HG02970 (cell line): ENCODE measurements around the gene FHL3.

Experiments used
- ATAC-seq: cut with Tn5 transposase; IDR thresholded peaks from one replicate; pipeline ENCODE4 v1.9.1; 2021; ENCODE audit warnings: mild to moderate bottlenecking, moderate library complexity, moderate number of reproducible peaks; ENCODE audit not compliant: unreplicated experiment, low FRiP score

The FHL3 gene

DNA sequence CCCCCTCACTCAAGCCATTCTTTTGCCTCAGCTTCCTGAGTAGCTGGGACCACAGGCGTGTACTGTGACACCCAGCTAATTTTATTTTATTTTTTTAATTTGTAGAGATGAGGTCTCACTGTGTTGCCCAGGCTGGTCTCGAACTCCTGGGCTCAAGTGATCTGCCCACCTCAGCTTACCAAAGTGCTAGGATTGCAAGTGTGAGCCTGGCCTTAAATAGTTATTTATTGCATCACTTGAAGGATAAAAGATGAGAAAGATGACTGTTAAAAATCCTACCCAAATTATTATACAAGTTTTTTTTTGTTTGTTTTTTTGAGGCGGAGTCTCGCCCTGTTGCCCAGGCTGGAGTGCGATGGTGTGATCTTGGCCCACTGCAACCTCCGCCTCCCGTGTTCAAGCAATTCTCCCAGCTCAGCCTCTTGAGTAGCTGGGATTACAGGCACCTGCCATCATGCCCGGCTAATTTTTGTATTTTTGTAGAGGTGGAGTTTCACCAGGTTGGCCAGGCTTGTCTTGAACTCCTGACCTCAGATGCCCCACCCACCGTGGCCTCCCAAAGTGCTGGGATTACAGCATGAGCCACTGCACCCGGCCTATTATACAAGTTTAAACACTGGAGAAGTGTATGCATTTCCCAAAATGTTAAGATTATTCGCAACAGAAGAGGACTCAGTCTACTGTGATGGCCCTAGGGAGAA, 9.6 kb upstream of the FHL3 start:
- ATAC-seq, result no peak

DNA sequence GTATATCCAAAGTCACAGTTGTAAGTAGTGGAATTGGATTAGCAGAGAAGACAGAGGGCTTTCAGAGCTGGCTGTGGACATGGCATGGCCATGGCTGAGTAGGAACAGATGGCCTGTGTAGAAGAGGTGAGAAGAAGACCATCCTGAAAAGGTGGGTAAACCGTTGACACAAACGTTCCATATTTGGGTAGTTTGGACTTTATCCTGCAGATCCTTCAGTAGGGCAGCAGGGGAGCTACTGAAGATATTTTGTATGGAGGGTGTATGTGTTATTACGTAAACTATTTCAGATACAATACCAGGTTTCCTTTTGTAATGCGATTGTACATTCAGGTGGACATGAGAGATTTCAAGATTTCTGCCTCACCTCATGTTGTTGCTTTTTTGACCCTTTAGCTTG, 8.9 kb upstream of the FHL3 start:
- ATAC-seq, result no peak

DNA sequence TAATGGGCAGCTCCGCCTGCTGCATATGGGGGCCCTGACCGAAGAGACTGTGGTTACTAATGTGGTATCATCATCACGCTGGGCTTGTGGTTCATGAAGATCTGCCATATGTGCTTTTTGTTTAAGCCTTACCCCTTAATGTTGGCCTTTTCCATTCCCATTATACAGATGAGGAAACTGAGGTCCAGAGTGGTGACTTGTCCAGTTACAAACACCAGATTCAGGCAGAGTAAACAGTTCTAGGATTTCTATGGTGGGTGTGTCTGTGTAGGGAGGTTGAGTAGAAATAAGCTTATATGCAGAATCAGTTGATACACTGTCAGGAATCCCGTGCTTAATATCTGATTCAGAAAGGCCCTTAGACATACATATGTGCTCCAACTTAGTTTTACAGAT, 7.9 kb upstream of the FHL3 start:
- no peak for ATAC-seq

DNA sequence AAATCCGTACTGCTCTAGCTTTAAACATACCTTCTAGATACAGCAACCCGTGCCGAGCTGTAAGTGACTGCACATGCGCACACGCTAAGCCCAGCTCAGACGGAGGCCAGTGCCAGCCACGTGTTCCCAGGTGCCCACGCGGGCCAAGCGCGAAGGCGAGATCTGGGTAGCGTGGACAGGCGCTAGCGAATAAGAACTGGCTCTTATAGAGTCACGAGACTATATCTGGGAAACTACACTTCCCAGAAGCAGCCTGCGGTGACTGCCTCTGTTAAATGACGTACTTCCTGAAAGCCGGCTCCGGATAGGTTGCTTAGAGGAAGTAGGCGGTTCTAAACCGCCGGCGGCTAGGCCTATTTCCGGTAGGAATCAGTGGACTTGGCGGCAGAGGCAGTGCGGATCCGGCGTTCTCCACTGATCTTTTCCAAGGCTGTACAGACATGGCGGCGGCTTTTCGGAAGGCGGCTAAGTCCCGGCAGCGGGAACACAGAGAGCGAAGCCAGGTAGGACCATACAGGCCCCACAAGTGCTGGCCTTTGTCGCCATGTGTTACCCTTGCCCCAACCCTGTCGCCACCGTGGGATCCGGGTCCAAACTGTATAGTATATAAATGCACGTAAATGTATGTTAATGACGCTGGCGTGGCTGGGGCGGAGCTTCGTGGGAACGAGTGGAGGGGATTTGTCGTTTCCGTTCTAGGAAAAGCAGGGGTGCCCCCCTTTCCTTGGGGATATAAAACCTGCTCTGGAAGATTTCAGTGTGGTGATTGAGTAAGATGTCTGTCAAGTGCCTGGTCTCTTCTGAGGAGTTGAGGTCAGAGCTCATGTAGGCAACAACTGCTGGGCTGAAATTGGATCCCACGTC, 7.3 kb upstream of the FHL3 start, which contains the start of gene UTP11:
TSS of gene UTP11 (plus strand) at position 372 of the 864 bp plus-strand sequence. CDS start at position 441, 69 bp downstream.
- peak; percentile 94 for ATAC-seq

DNA sequence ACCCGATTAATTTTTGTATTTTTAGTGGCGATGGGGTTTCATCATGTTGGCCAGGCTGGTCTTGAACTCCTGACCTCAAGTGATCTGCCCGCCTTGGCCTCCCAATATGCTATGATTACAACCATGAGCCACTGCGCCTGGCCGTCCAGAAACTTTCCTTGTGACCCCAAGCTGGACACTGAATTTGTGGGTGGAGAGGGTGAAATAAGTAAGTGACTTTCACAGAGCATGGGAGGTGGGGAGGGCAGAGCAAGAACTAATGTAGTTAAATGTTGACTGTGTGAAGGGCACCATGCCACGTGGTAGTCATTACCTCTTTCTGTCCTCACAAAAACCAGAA, 4.5 kb upstream of the FHL3 start:
- ATAC-seq, result no peak

DNA sequence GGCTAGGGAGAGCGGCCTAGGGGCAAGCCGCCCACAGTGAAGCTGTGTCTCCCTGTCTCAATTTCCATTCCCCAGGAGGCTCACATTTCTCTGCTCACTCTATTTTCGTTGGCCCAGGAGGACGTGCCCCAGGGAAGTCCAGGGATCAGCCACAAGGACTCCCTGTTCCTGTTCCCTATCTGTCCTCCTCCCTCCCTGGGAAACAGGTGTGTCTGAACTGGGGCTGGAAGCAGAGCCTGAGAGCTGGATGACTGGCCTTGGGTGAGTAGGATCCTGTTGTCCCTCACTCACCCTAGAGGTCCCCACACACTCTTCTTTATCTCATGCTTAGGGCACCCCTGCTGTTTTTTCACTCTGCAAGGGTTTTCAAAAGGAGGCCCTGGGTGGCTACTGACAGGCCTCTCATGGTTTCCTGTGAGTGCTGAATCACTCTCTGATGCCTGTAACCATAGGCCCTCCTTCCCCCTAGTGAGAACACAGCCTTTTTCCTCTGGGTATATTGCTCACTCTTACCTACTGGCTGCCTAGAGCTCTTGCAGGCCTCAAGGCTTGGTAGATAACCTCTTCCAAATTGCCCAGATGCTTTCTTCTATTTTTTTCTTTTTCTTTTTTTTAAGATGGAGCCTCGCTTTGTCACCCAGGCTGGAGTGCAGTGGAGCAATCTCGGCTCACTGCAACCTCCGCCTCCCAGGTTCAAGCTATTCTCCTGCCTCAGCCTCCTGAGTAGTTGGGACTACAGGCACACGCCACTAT, 4.0 kb upstream of the FHL3 start:
- no peak for ATAC-seq

DNA sequence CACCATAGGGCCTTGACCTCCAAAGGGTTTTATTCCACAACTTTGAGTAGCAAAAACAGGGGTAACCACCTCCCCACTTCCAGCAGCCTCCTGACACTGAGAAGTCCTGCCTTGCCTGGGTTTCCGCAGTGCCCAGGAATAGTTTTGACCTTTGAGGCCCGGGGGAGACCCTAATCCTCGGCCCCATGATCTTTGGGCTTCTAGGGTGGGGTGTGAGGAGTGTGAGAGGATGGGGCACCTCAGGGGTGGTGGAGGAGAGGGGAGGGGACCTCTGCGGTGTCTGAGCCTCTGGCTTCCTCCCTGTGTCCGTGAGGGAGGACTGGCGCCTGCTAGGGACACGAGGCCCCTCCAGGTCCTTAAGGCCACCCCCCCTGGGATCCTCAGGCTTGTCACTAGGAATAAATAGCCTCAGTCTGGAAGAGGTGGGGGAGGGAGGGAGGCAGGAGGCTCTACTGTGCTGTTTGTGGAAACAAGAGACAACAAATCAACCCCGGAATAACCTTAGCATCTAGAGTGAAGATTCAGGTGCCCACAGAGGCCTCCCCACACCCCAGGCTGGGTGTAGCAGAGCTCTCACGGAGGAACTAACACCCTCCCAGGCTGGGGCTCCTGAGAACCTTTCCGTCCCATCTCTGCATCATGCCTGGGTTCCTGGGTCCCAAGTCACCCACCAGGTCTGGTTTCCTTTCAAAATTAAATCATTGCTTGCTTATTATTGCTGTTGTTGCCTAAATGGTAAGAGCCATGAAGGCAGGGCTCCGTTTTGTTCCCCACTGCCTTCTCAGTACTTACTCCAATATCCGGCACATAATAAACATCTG, 904 bp upstream of the FHL3 start:
- no peak for ATAC-seq

DNA sequence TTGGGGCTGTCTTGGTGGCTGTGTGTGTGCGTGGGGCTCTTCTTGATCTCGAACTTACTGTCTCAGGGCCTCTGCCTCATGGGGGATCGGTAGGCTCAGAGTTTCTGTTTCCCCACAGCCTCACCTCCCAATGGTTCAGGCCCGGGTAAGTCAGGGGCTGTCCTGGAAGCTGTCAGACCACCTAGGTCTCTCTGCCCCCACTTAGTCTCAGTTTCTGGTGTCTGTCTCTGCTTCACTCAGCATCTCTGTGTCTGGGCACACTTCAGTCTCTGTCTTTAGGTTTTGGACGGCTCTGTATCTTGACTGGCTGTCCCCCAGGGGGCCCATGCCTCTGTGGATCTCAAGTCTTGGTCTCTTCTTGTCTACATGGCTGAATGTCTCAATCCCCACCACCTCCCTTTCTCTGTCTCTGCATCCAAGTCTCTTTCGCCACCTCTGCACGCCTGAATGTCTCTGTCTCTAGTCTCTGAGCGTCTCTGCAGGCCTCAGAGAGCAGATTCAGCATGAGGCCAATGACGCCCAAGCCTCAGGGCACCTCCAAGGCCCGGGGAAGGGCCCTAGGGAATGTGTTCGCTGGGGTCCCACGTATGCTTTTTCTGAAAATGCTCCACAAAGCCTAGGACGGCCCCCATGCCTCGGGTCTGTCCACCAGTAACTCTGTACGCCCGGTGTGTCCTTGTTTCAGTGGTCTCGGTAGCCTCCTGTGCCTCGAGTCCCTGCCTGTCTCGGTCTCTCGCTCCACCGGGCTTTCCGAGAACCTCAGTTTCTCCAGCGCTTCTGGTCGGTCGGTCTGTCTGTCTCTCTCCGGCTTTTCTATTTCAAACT, 818 bp downstream of the FHL3 start:
- no peak for ATAC-seq

DNA sequence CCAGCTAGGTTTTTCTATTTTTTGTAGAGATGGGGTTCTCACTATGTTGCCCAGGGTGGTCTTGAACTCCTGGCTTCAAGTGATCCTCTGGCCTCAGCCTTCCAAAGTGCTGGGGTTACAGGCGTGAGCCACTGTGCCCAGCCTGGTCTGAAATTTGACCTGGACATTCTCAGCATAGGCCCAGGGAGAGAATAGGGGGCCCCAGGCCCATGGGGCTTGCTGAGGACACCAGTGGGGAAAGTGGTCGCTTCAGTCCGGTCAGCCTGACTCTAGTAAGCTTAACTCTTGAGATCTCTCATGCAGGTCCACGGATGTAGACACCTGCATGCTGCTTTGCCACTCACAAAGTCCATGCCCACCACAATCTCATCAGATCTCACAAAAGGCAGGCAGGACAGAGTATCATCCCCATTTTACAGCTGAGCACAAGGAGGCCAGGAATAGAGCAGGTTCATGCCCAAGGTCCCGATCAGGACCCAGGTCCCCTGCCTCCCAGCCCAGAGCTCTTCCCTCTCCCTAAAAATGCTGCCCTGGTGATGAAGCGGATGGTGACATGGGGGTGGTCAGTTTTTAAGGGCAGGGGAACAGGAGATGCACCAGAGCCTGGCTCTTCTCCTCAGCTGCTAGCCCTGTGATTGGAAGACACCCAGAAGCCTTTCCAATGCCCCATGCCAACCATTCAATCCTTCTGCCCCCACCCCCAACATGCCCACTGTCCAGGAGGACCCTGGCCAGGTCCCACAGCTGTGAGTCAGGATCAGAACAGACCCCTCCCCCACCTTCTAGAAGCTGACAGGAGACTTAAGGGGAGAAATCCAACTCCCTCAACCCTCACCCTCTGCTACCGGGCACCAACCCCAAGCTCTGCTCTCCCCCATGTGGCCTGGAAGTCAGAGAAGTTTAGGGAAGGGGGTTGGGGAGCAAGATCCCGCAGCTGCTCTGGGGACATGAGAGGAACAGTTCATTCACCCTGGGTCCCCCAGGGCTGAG, 1.8 kb downstream of the FHL3 start:
- ATAC-seq, result no peak

DNA sequence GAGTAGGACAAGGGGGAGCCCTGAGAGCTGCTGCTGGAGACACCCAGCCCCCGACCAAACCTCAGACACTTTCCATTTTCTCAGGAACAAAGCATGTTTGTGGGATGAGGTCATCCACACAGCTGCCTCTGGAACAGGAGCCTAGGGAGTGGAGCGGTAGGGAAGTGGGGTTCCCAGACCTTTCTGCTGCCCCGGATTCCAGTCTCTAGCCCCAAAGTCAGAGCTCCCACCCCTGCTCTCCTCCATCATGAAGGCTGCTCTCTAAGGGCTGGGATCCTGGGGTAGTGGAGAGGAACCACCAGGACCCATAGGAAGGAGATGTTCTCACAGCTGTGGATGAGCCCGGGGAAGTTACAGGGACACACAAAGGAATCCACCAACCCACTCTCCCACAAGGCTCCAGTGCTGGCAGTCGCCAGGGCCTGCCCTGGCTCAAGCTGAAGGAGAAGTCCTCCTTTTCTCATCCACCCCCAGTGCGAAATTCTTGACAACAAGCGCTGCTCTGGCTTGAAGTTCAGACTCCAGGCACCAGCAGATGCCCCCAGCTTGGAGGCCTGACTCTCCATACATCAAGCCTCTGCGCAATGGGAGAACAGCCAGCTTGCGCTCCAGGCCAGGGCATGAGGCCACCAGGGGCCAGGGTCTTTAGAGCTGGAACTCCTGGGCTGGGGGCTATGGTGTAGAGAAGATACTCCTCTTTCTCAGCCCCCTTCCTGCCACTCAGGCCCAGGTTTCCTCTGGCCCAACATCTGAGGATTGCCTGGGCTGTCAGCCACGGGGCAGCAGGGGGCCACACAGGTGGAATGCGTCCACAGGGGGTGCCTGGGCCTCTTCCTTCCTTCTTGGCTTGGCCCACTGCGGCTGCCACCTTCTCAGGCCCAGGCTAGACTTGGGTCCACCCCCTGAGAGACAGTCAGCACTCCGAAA, 4.5 kb downstream of the FHL3 start:
- ATAC-seq, result no peak

DNA sequence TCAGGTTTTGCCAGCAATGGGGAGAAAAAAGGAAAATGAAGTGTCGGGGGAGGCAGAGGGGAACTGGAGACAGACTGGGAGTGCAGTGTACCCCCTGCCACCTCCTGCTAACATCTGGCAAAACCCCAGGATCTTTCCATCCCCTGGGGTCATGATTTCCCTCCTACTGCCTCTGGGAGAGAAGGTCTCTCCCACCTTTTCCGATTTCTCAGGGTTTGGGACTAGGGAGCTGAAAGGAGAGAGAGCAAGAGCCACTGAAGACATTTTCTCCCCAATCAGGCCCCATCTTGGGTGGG, 5.1 kb downstream of the FHL3 start:
- ATAC-seq, result no peak

DNA sequence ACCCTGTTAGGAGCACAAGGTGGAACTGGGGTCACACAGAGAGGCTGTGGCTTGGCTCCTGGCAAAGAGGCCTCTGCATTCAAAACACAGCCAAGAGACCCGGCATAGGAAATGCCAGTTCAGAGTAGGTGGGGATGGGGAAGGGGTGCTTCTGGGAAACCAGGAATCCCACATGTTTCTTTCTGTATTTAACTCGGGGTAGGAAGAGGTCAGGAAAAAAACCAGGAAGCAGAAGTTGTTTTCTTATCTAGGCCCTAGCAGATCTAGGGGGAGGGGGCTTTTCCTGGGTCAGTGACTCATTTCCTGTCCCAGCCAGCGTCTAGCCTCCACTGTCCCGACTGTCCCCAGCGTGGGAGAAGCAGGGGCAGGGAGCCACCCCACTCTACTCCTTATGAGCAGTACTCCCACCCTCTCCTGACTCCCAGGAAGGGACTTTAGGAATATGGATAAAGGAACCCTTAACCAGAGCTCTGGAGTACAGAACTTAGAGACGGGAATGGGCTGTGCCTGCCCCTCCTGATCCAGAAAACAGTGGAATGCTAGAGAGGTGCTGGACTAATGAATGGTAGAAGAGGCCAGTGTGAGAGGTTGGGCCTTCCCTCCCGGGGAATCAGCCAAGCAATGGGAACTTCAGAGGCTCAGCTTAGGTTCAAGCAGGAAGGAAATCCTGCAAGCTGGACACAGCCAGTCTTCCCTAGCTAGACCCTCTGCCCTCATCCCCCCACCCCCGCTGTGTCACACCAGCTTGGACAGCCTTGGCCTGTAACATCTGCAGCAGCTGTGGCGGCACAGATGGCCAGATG, 5.7 kb downstream of the FHL3 start:
- no peak for ATAC-seq

DNA sequence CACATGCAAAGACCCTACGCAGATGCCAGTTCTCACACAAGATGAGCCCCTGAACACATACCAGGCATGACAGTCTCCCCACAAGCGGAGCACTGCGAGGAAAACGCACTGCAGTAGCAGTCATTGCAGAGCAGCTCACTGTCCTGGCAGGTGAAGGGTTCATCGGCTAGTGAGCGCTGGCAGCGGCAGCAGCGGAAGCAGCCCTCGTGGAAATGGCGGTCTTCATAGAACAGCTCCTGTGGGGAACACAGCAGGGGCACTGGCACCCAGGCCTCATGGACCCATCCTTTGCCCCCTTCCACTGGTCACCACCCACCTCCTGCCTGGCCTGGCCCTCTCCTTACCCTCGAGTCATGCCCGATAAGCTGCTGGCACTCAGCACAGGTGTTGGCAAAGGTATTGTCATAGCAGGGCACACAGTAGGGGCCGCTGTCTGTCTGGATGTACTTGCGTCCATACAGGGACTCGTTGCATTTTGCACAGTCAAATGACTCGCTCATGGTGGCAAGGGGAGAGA, 6.3 kb downstream of the FHL3 start:
- ATAC-seq, result no peak

DNA sequence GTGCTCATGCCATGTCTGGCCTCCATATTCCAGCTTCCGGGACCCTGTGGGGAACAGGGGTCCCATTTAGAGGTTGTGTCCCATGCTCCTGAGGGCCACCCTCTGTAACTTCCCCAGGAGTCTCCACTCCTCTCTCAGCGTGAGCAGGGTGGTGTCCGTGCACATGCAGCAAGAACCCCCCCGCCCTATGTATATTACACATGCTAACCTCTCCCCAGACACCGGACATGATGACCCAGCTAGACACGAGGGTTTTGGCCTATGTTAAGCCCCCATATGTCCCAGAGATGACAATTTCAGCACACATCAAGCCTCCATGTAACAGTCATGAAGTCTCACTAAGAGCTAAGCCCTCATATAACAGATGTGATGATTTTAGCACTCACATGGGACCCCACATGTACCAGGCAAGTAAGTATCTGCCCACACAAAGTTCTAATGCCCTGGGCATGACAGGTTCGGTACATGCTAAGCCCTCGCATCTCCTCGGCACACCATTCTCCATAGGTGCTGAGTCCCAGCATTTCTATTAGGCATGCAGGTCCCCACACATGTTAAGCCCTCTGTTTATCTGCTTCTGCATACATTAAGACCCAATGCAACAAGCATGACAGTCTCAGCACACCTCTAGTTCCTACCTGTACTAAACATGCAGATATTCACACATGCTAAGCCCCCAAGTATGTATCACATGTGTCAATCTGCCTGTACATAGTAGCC, 7.1 kb downstream of the FHL3 start:
- ATAC-seq, result no peak

DNA sequence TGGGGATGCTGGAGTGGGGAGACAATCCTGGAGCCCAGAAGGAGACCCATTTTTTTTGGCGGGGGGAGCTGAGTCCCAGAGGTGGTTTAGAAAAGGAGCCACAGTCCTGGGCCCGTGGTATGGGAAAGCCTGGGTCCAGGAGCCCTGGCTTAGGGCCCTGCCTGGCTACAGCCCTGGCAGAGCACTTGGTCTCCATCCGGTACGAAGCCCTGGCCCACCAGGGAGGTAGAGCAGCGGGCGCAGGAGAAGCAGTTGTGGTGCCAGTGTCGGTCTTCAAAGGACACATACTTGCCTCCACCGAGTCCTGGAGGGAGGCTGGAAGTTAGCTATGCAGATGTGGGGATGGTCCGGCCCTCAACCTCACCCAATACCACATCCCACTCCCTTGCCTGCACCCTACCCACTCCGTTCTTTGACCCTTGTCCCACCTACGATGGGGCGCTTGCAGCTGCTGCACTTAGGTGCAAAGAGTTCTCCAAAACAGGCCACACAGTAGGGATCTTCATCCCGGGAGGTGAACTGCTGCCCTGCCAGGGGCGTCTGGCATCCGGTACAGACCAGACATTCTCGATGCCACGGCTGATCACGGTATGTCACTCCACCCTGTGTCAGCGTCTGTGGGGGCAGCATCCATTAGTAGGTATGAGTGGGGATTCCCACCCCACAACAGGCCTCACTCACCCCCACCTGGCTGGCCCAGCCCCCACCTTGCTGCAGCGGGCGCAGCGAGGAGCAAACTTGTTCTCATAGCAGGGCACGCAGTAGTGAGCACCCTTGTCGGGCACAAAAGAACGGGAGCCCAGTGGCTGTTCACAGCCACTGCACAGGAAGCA, 7.8 kb downstream of the FHL3 start:
- ATAC-seq, result no peak
